CD4-positive, alpha-beta memory T cell (primary cell): ENCODE measurements around the gene CSRNP3. TPM values are rescaled to one million over a fixed set of nuclear protein-coding genes. Genes with fewer than 3 reads are reported as not detected.

Experiments used
- CTCF ChIA-PET: fragments of 350-600 bp; sonication (Branson Sonifier 250); formaldehyde crosslinking; loops from one replicate; lab custom pipeline; 2021; ENCODE audit warnings: inconsistent platforms; ENCODE audit not compliant: partially characterized antibody; lab: Charles Lee
- POLR2A ChIA-PET: fragments of 350-600 bp; sonication (Branson Sonifier 250); formaldehyde crosslinking; loops from one replicate; lab custom pipeline; 2021; ENCODE audit not compliant: partially characterized antibody; lab: Charles Lee
- DNase-seq, 5 donors: peaks; one replicate each; pipeline versions ENCODE4 v3.0.0 to v3.0.0-alpha.2; 2020 to 2022; ENCODE audit warnings: mixed read lengths in 1 of 5
- H3K27ac ChIP-seq: one replicate; pipeline ENCODE4 v1.7.0; 2013; ENCODE audit warnings: low read depth, low read length
- H3K27me3 ChIP-seq: 2 replicates; pipeline ENCODE4 v1.7.0; 2013; ENCODE audit warnings: mild to moderate bottlenecking, low read length, moderate library complexity; ENCODE audit not compliant: insufficient read depth
- H3K36me3 ChIP-seq: 2 replicates; pipeline ENCODE4 v1.7.0; 2013; ENCODE audit warnings: mild to moderate bottlenecking, low read length, moderate library complexity; ENCODE audit not compliant: insufficient read depth
- H3K4me1 ChIP-seq: 2 replicates; pipeline ENCODE4 v1.7.0; 2013; ENCODE audit warnings: mild to moderate bottlenecking, low read length, moderate library complexity; ENCODE audit not compliant: insufficient read depth
- H3K4me3 ChIP-seq, 2 donors: one replicate each; pipeline ENCODE4 v1.7.0; 2013; ENCODE audit warnings: low read length in 2 of 2, mild to moderate bottlenecking in 1 of 2
- H3K9me3 ChIP-seq, 2 donors: one replicate each; pipeline ENCODE4 v1.7.0; 2013; ENCODE audit warnings: low read length in 2 of 2, control low read depth in 1 of 2; ENCODE audit not compliant: control insufficient read depth in 1 of 2
- H3K27ac Mint-ChIP-seq, 7 donors: one replicate each; pipeline ENCODE4 v1.8.0; 2020 to 2021; ENCODE audit warnings: mixed read lengths in 7 of 7, mild to moderate bottlenecking in 6 of 7, inconsistent platforms in 3 of 7, moderate library complexity in 3 of 7
- H3K27me3 Mint-ChIP-seq, 2 donors: one replicate each; pipeline ENCODE4 v1.8.0; 2020 to 2021; ENCODE audit warnings: mixed read lengths in 2 of 2
- H3K36me3 Mint-ChIP-seq, 2 donors: one replicate each; pipeline ENCODE4 v1.8.0; 2020 to 2021; ENCODE audit warnings: mixed read lengths in 2 of 2, inconsistent platforms in 1 of 2, mild to moderate bottlenecking in 1 of 2
- H3K4me1 Mint-ChIP-seq, 4 donors: one replicate each; pipeline ENCODE4 v1.8.0; 2020 to 2021; ENCODE audit warnings: mixed read lengths in 4 of 4, mild to moderate bottlenecking in 1 of 4
- H3K4me3 Mint-ChIP-seq, 8 donors: one replicate each; pipeline ENCODE4 v1.8.0; 2020 to 2021; ENCODE audit warnings: mixed read lengths in 8 of 8, mild to moderate bottlenecking in 7 of 8, moderate library complexity in 6 of 8, inconsistent platforms in 3 of 8
- H3K9me3 Mint-ChIP-seq, 8 donors: one replicate each; pipeline ENCODE4 v1.8.0; 2020 to 2021; ENCODE audit warnings: mixed read lengths in 8 of 8, mild to moderate bottlenecking in 5 of 8, inconsistent platforms in 3 of 8, moderate library complexity in 1 of 8
- intact Hi-C: fragments of 100-400 bp; cut with micrococcal nuclease; formaldehyde crosslinking; loops from one replicate; pipeline ENCODE4 v1.15.1; 2023
- polyA plus RNA-seq, 2 donors: library from polyadenylated mRNA; unstranded; fragments of 300-500 nt; fragmentation: Illumina TruSeq; gene quantifications; one replicate each; pipeline ENCODE4 v1.2.3, GENCODE V29; 2021
- total RNA-seq, 2 experiments: library from RNA; stranded (reverse); gene quantifications; one replicate each; pipeline ENCODE4 v1.2.3, GENCODE V29; 2021

Gene CSRNP3, protein sequence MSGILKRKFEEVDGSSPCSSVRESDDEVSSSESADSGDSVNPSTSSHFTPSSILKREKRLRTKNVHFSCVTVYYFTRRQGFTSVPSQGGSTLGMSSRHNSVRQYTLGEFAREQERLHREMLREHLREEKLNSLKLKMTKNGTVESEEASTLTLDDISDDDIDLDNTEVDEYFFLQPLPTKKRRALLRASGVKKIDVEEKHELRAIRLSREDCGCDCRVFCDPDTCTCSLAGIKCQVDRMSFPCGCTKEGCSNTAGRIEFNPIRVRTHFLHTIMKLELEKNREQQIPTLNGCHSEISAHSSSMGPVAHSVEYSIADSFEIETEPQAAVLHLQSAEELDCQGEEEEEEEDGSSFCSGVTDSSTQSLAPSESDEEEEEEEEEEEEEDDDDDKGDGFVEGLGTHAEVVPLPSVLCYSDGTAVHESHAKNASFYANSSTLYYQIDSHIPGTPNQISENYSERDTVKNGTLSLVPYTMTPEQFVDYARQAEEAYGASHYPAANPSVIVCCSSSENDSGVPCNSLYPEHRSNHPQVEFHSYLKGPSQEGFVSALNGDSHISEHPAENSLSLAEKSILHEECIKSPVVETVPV
- total RNA-seq (not detected), polyA plus RNA-seq (not detected)

DNA sequence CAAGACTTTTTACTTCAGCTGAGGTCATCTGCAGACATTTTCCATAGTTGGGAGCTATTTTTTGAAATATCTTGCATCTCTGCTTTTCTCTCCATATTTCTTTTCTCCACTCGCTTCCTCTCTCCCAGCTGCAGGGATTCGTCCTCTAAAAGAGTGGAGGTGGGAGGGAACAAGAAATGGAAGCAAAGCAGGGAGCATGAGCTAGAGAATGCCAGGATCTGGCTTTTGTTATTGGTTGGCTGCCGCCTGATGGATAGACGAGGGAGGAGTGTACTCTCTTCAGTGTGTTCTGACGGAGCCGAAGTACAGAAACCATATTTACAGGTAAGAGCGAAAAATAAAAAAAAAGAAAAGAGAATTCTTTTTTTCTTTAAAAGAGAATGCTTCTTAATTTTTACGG, at the start of gene CSRNP3:
Gene CSRNP3 (plus strand): TSS at position 282 of the 400 bp plus-strand sequence. CDS start 125,368 bp downstream, outside the sequence.
- Histone ChIP-seq H3K4me1 (no peaks in the 10 kb centered on the region), H3K27ac (no peak within 1 kb of the TSS), H3K4me3 (no peak within 1 kb of the TSS), H3K9me3 (no peaks in the 10 kb centered on the region), H3K27me3 (no peaks in the 10 kb centered on the region), H3K36me3 (no peaks in the 10 kb centered on the region)
- POLR2A ChIA-PET, result no interaction called here
- DNase-seq, result no peak
- intact Hi-C loops, result no loop called here
- H3K4me3 Mint-ChIP-seq, result no peak within 1 kb of the TSS
- H3K9me3 Mint-ChIP-seq, result no peaks in the 10 kb centered on the region
- CTCF ChIA-PET, result no interaction called here
- no peaks in the 10 kb centered on the region for H3K36me3 Mint-ChIP-seq
- H3K27me3 Mint-ChIP-seq, result peaks cover 1 to 5% of the 10 kb centered on the region in 2 donors
- H3K4me1 Mint-ChIP-seq, result no peaks in the 10 kb centered on the region
- H3K27ac Mint-ChIP-seq, result no peak within 1 kb of the TSS

DNA sequence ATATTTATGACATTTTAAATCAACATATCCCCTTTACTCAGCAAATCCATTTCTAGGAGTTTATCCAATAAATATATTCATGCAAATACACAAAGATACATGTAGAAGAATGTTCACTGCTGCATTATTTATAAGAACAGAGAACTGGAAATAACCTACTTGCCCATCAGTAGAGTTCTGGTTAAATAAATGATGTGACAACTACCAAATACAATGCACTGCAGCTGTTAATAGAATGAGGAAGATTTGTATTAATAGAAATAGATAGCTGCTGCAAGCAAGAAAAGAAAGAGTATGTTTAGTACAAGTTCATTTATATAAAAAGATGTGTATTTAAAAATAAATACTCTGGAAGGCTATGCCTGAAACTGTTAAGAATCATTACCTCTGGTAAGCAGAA, 49.3 kb upstream of the CSRNP3 start:
- ChIA-PET CTCF (no interaction called here), POLR2A (no interaction called here)
- Histone ChIP-seq H3K27ac (no peak overlapping the region), H3K36me3 (no peaks in the 10 kb centered on the region), H3K9me3 (peaks cover 0 to 4% of the 10 kb centered on the region in 2 donors), H3K4me1 (no peaks in the 10 kb centered on the region), H3K4me3 (no peak overlapping the region), H3K27me3 (no peaks in the 10 kb centered on the region)
- peaks cover 0 to 20% (median 14%) of the 10 kb centered on the region in 8 donors for H3K9me3 Mint-ChIP-seq
- intact Hi-C loops, result no loop called here
- H3K4me3 Mint-ChIP-seq, result no peak overlapping the region
- no peak overlapping the region for H3K27ac Mint-ChIP-seq
- no peak for DNase-seq
- H3K36me3 Mint-ChIP-seq, result peaks cover 0 to 3% of the 10 kb centered on the region in 2 donors
- H3K27me3 Mint-ChIP-seq, result peaks cover 1 to 2% of the 10 kb centered on the region in 2 donors
- no peaks in the 10 kb centered on the region for H3K4me1 Mint-ChIP-seq

DNA sequence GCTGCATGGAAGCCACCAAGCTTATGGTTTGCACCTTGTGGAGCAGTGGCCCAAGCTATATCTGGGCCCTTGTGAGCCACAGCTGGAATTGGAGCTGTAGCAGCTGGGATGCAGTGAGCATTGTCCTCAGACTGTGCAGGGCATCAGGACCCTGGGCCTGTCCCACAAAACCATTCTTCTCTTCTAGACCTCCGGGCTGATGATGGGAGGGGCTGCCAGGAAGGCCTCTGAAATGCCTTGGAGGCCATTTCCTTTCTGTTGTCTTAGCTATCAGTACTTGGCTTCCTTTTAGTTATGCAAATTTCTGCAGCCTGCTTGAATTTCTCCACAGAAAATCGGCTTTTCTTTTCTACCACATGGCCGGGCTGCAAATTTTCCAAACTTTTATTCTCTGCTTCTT, 46.4 kb upstream of the CSRNP3 start:
- H3K9me3 Mint-ChIP-seq, result peaks cover 0 to 11% (median 7%) of the 10 kb centered on the region in 8 donors
- no peak overlapping the region for H3K27ac Mint-ChIP-seq
- H3K27me3 ChIP-seq, result no peaks in the 10 kb centered on the region
- no peak overlapping the region for H3K4me3 Mint-ChIP-seq
- H3K9me3 ChIP-seq, result no peaks in the 10 kb centered on the region
- ChIA-PET CTCF (no interaction called here), POLR2A (no interaction called here)
- no peaks in the 10 kb centered on the region for H3K4me1 ChIP-seq
- peaks cover 0 to 3% of the 10 kb centered on the region in 2 donors for H3K36me3 Mint-ChIP-seq
- no peak for DNase-seq
- intact Hi-C loops, result no loop called here
- no peaks in the 10 kb centered on the region for H3K36me3 ChIP-seq
- no peak overlapping the region for H3K27ac ChIP-seq
- H3K27me3 Mint-ChIP-seq, result peaks cover 2% of the 10 kb centered on the region in 2 donors
- H3K4me3 ChIP-seq, result no peak overlapping the region
- H3K4me1 Mint-ChIP-seq, result no peaks in the 10 kb centered on the region

DNA sequence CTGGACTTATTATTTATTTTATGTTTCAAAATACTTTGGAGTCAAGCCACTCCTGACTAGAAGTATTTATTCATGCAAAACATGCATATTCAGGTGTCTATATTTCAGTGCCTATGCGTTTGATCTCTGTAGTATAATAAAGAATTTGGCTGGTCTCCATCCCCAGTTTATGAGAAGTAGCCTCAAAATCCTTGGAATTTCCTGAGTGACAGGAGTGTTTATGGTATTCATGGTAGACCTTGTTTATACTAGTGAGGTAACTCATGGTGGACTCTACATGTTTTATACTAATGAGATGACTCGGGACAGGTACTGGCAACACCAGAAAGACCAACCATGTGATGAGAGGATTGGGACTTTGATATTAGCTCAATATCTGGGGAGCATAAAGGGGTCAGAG, 43.9 kb upstream of the CSRNP3 start:
- Mint-ChIP-seq H3K9me3 (peaks cover 0 to 11% (median 7%) of the 10 kb centered on the region in 8 donors), H3K27ac (no peak overlapping the region), H3K27me3 (peaks cover 0 to 2% of the 10 kb centered on the region in 2 donors), H3K4me1 (no peaks in the 10 kb centered on the region), H3K4me3 (no peak overlapping the region), H3K36me3 (peaks cover 0 to 3% of the 10 kb centered on the region in 2 donors)
- H3K9me3 ChIP-seq, result no peaks in the 10 kb centered on the region
- ChIA-PET POLR2A (no interaction called here), CTCF (no interaction called here)
- H3K36me3 ChIP-seq, result no peaks in the 10 kb centered on the region
- H3K27ac ChIP-seq, result no peak overlapping the region
- H3K27me3 ChIP-seq, result no peaks in the 10 kb centered on the region
- intact Hi-C loops, result no loop called here
- H3K4me1 ChIP-seq, result no peaks in the 10 kb centered on the region
- H3K4me3 ChIP-seq, result no peak overlapping the region
- DNase-seq, result no peak

DNA sequence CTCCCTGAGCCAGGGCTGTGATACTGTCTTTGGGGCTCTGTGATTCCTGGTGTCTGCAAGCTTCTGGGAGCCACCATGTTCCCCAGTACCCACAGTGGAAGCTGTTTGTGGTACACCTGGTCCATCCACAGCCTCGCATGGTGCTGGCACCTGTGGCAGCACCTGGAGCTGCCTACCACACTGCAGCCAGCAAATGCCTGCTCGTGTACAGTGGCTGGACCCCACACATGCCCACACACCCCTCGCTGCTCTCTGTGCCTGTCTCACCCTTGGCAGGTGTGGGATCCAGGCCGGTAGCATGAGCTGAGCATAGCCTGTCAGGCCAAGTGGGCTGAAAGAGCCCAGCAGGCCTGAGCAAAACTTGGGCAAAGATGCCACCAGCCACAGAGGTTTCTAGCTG, 41.8 kb upstream of the CSRNP3 start:
- H3K27me3 Mint-ChIP-seq, result peaks cover 0 to 2% of the 10 kb centered on the region in 2 donors

DNA sequence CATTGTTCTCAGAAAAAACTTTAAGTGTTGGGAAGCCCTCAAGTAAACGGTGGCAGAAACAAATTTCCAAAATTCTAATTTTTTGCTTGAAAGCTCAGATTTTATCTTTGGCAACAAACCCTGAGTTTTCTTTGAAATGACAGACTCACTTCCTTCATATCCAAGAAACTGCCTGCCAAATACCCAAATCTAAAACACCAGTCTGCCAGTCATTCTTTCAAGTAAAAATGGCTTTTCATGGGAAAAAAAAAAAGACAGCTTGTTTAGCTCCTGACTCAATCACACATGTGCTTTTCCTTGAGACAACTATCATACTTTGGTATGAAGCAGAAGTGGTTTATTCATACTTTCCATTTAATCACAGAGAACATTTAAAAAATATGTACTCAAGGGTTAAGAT, 40.6 kb upstream of the CSRNP3 start:
- no peak overlapping the region for H3K27ac Mint-ChIP-seq
- no peak for DNase-seq
- peaks cover 0 to 2% of the 10 kb centered on the region in 2 donors for H3K27me3 Mint-ChIP-seq
- no peaks in the 10 kb centered on the region for H3K4me1 ChIP-seq
- ChIA-PET CTCF (no interaction called here), POLR2A (no interaction called here)
- H3K4me3 Mint-ChIP-seq, result no peak overlapping the region
- no peaks in the 10 kb centered on the region for H3K36me3 ChIP-seq
- H3K4me3 ChIP-seq, result no peak overlapping the region
- H3K36me3 Mint-ChIP-seq, result no peaks in the 10 kb centered on the region
- no peaks in the 10 kb centered on the region for H3K27me3 ChIP-seq
- no peaks in the 10 kb centered on the region for H3K9me3 Mint-ChIP-seq
- intact Hi-C loops, result no loop called here
- H3K4me1 Mint-ChIP-seq, result no peaks in the 10 kb centered on the region
- no peaks in the 10 kb centered on the region for H3K9me3 ChIP-seq
- no peak overlapping the region for H3K27ac ChIP-seq

More for the DNA sequence above, 41.8 kb upstream of the CSRNP3 start:
- Histone ChIP-seq H3K4me3 (no peak overlapping the region), H3K36me3 (no peaks in the 10 kb centered on the region), H3K9me3 (no peaks in the 10 kb centered on the region), H3K27ac (no peak overlapping the region), H3K27me3 (no peaks in the 10 kb centered on the region), H3K4me1 (no peaks in the 10 kb centered on the region)
- Mint-ChIP-seq H3K4me3 (no peak overlapping the region), H3K9me3 (peaks cover 0 to 8% (median 5%) of the 10 kb centered on the region in 8 donors), H3K4me1 (no peaks in the 10 kb centered on the region), H3K36me3 (peaks cover 0 to 3% of the 10 kb centered on the region in 2 donors), H3K27ac (no peak overlapping the region)
- no peak for DNase-seq
- intact Hi-C loops, result no loop called here
- ChIA-PET CTCF (interaction anchor here (1.0 to 1.6 kb wide), 2 partner anchors 12 to 14 kb away, joined by 3 read pairs; no protein-coding TSS in a partner anchor), POLR2A (no interaction called here)

DNA sequence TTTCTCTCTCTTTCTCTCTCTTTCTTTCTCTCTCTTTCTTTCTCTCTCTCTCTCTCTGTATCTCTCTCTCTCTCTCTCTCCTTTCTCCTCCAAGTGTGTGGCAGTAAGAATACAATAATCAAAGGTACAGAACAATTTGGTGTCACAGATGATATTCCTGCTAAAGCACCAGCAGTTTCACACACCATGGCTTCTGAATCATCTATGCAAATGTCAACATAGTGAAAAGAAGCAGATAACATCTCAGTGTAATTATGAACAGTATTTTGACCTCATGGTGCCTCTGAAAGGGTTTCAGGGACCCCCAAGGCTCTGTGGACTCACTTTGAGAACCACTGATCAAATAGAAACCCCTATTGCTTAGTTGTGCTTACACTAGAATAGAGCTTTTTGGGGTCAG, 38.5 kb upstream of the CSRNP3 start:
- H3K27me3 Mint-ChIP-seq, result peaks cover 1 to 2% of the 10 kb centered on the region in 2 donors
- no peaks in the 10 kb centered on the region for H3K4me1 ChIP-seq
- DNase-seq, result no peak
- no peaks in the 10 kb centered on the region for H3K9me3 Mint-ChIP-seq
- no peak overlapping the region for H3K4me3 ChIP-seq
- H3K36me3 Mint-ChIP-seq, result no peaks in the 10 kb centered on the region
- H3K9me3 ChIP-seq, result no peaks in the 10 kb centered on the region
- H3K27me3 ChIP-seq, result no peaks in the 10 kb centered on the region
- no peak overlapping the region for H3K4me3 Mint-ChIP-seq
- H3K27ac Mint-ChIP-seq, result no peak overlapping the region
- H3K27ac ChIP-seq, result no peak overlapping the region
- intact Hi-C loops, result no loop called here
- no peaks in the 10 kb centered on the region for H3K36me3 ChIP-seq
- ChIA-PET CTCF (no interaction called here), POLR2A (no interaction called here)
- no peaks in the 10 kb centered on the region for H3K4me1 Mint-ChIP-seq
